GM18519 (cell line): ENCODE measurements around the gene RALGPS1.

Experiments used
- ATAC-seq: cut with Tn5 transposase; IDR thresholded peaks from one replicate; pipeline ENCODE4 v1.9.1; 2021; ENCODE audit warnings: mild to moderate bottlenecking, moderate library complexity; ENCODE audit not compliant: unreplicated experiment, low FRiP score

RALGPS1 gene

GRCh38 chr9:127130661-127131538, 216.3 kb downstream of the RALGPS1 start:
- ATAC-seq = no peak

GRCh38 chr9:127131871-127132270, 217.3 kb downstream of the RALGPS1 start:
- no peak for ATAC-seq

- no peak for ATAC-seq
These were observed 217.8 kb downstream of the RALGPS1 start for GRCh38 chr9:127132375-127132774.

GRCh38 chr9:127132921-127133647, 218.5 kb downstream of the RALGPS1 start:
- ATAC-seq = no peak

GRCh38 chr9:127133739-127134167, 219.2 kb downstream of the RALGPS1 start:
- no peak for ATAC-seq

GRCh38 chr9:127135056-127135745, 220.6 kb downstream of the RALGPS1 start:
- ATAC-seq = no peak

GRCh38 chr9:127136081-127136879, 221.7 kb downstream of the RALGPS1 start:
- no peak for ATAC-seq

GRCh38 chr9:127136880-127137639, 222.5 kb downstream of the RALGPS1 start:
- ATAC-seq = no peak

GRCh38 chr9:127137640-127138360, 223.2 kb downstream of the RALGPS1 start:
- ATAC-seq = no peak

- ATAC-seq = no peak
These were observed 223.9 kb downstream of the RALGPS1 start for GRCh38 chr9:127138444-127138843.

- no peak for ATAC-seq
These were observed 224.6 kb downstream of the RALGPS1 start for GRCh38 chr9:127139071-127139731.

GRCh38 chr9:127139775-127140174, 225.2 kb downstream of the RALGPS1 start:
- ATAC-seq = no peak

GRCh38 chr9:127140181-127140580, 225.6 kb downstream of the RALGPS1 start:
- no peak for ATAC-seq

- no peak for ATAC-seq
These were observed 226.5 kb downstream of the RALGPS1 start for GRCh38 chr9:127140842-127141675.

- no peak for ATAC-seq
These were observed 227.7 kb downstream of the RALGPS1 start for GRCh38 chr9:127142291-127142690.

GRCh38 chr9:127142931-127143464, 228.4 kb downstream of the RALGPS1 start:
- ATAC-seq = no peak

GRCh38 chr9:127143920-127144465, 229.4 kb downstream of the RALGPS1 start:
- no peak for ATAC-seq
